K562 (cell line): Measurements from ENCODE around the gene HMX3. TPM values are rescaled to one million over a fixed set of nuclear protein-coding genes. Genes with fewer than 3 reads are reported as not detected.
A peak's percentile ranks its signal among the peaks of the same experiment; 100 is the strongest.

Experiments
- ARID3A ChIP-seq: IDR thresholded peaks from 2 replicates; pipeline ENCODE4 v1.6.1; 2012; ENCODE audit warnings: low read depth, low read length, improper control_type of control experiment, borderline replicate concordance
- ATF6 ChIP-seq: sonication (generic); formaldehyde crosslinking; IDR thresholded peaks from 2 replicates; pipeline ENCODE4 v1.4.0; 2020; ENCODE audit warnings: mild to moderate bottlenecking, missing genetic modification reagents
- ATF7 ChIP-seq: fragments of 450-650 bp; IDR thresholded peaks from 2 replicates; pipeline ENCODE4 v1.7.1; 2014; ENCODE audit warnings: mild to moderate bottlenecking, moderate library complexity
- CXXC5 ChIP-seq: fragments of 250-450 bp; sonication (Bioruptor Pico); IDR thresholded peaks from 2 replicates; pipeline ENCODE4 v1.8.0; 2022; ENCODE audit warnings: inconsistent platforms, mild to moderate bottlenecking, moderate library complexity
- DMBX1 ChIP-seq: fragments of 250-450 bp; sonication (Bioruptor Pico); IDR thresholded peaks from 2 replicates; pipeline ENCODE4 v1.8.0; 2022; ENCODE audit warnings: inconsistent platforms, mild to moderate bottlenecking, moderate library complexity, borderline replicate concordance
- E2F8 ChIP-seq: fragments of 450-650 bp; IDR thresholded peaks from 2 replicates; pipeline ENCODE4 v1.7.1; 2018; ENCODE audit warnings: mild to moderate bottlenecking, low read depth; ENCODE audit not compliant: partially characterized antibody
- ELF1 ChIP-seq: fragments of 200-800 bp; sonication (Bioruptor generic); IDR thresholded peaks from 2 replicates; pipeline ENCODE4 v1.6.1; 2016; ENCODE audit warnings: missing genetic modification characterization, missing compliant biosample characterization
- FOXP1 ChIP-seq: sonication (generic); formaldehyde crosslinking; IDR thresholded peaks from 2 replicates; pipeline ENCODE4 v1.8.0; 2022; ENCODE audit warnings: mild to moderate bottlenecking, missing genetic modification reagents
- KDM5B ChIP-seq: fragments of 200-600 bp; sonication (generic); IDR thresholded peaks from 2 replicates; pipeline ENCODE4 v1.6.1; 2012; ENCODE audit warnings: low read depth, mild to moderate bottlenecking, moderate library complexity, low read length, control low read depth, inconsistent platforms; ENCODE audit not compliant: insufficient replicate concordance
- KLF10 ChIP-seq: fragments of 250-450 bp; sonication (Bioruptor Pico); IDR thresholded peaks from 2 replicates; pipeline ENCODE4 v1.6.1; 2021; ENCODE audit warnings: matching md5 sums
- KLF16 ChIP-seq: IDR thresholded peaks from 2 replicates; pipeline ENCODE4 v1.6.1; 2016; ENCODE audit warnings: antibody characterized with exemption
- NKRF ChIP-seq: fragments of 450-650 bp; IDR thresholded peaks from 2 replicates; pipeline ENCODE4 v1.6.1; 2016; ENCODE audit warnings: borderline replicate concordance
- RBM34 ChIP-seq: fragments of 200-400 bp; formaldehyde crosslinking; IDR thresholded peaks from 2 replicates; pipeline ENCODE4 v1.6.1; 2018; ENCODE audit warnings: low read length, borderline replicate concordance; ENCODE audit not compliant: insufficient read depth
- TARDBP ChIP-seq: fragments of 450-650 bp; IDR thresholded peaks from 2 replicates; pipeline ENCODE4 v1.6.1; 2016
- TSC22D4 ChIP-seq: fragments of 450-650 bp; IDR thresholded peaks from 2 replicates; pipeline ENCODE4 v1.6.1; 2016; ENCODE audit warnings: missing genetic modification characterization, missing biosample characterization, control low read depth
- ZNF778 ChIP-seq: fragments of 450-650 bp; formaldehyde crosslinking; IDR thresholded peaks from 2 replicates; pipeline ENCODE4 v1.4.0; 2020; ENCODE audit warnings: mild to moderate bottlenecking, moderate library complexity
- ZNF785 ChIP-seq: fragments of 250-450 bp; sonication (Bioruptor Pico); IDR thresholded peaks from 2 replicates; pipeline ENCODE4 v1.4.0; 2020; ENCODE audit warnings: mild to moderate bottlenecking
- polyA plus RNA-seq, 8 experiments: library from polyadenylated mRNA; depleted of rRNA in 4 of 8; stranded (reverse) in 5 of 8; unstranded in 3 of 8; fragments of >200 nt; fragmentation: Nextera tagmentation in 2 of 8; fragmentation: Illumina TruSeq in 1 of 8; extraction: Ambion mirVana in 2 of 8; extraction: Trizol in 1 of 8; gene quantifications; 2 replicates each; pipeline versions ENCODE4 v1.2.1 to v1.2.3, GENCODE V29; 2011 to 2014; ENCODE audit warnings: inconsistent platforms in 1 of 8, missing spikeins in 1 of 8
- total RNA-seq, 7 experiments: library from RNA; depleted of rRNA in 6 of 7; stranded (reverse); fragments of >200 nt in 6 of 7; fragmentation: Illumina TruSeq in 2 of 7; extraction: Trizol in 2 of 7; gene quantifications; 2 replicates each; pipeline versions ENCODE4 v1.2.1 to v1.2.3, GENCODE V29; 2011 to 2021; ENCODE audit warnings: low replicate concordance in 1 of 7

HMX3 gene
- total and polyA plus RNA-seq, 9 of the 15 experiments (the other 6 are each of a cell fraction or from before 2014, with no cell fraction given), result 0.55 to 43.5 (median 7.4) TPM; not detected in 2

GRCh38 chr10:123154092-123154710 lies 18.4 kb downstream of the HMX3 start, which contains the start of gene BUB3 (continued):
- no peak for TF ChIP-seq KLF10 (CRISPR knock-in tag)
- no peak for TF ChIP-seq KLF16
- TF ChIP-seq ARID3A, result no peak
- TF ChIP-seq ELF1, result peak; percentile 84
- TF ChIP-seq RBM34, result no peak
- TF ChIP-seq DMBX1 (CRISPR knock-in tag), result no peak
- TF ChIP-seq ZNF785, result no peak
- TF ChIP-seq CXXC5 (CRISPR knock-in tag), result peak; percentile 70
- TF ChIP-seq ATF7, result peak; percentile 67; the same call in 1 of the 2 replicates
- no peak for TF ChIP-seq ZNF778 (CRISPR knock-in tag)
- TF ChIP-seq TARDBP, result no peak
- TF ChIP-seq KDM5B, result peak; percentile 79
- TF ChIP-seq ATF6, result no peak
- peak; percentile 26; the same call in 1 of the 2 replicates for TF ChIP-seq NKRF
- no peak for TF ChIP-seq FOXP1
- no peak for TF ChIP-seq E2F8
- TF ChIP-seq TSC22D4 (tag), result no peak
